Ovary (tissue), 9 donors: ENCODE results near the gene ERH. TPM values are rescaled to one million over a fixed set of nuclear protein-coding genes. Genes with fewer than 3 reads are reported as not detected.

Experiments used
- DNase-seq, 5 donors: peaks; one replicate each; pipeline ENCODE4 v3.0.0-alpha.2; 2019 to 2020
- H3K27ac ChIP-seq, 2 donors: fragments of 200-600 bp; one replicate each; pipeline versions ENCODE4 v1.5.1 to v1.8.0; 2019 to 2022
- H3K27me3 ChIP-seq: fragments of 200-600 bp; one replicate; pipeline ENCODE4 v1.8.0; 2022
- H3K36me3 ChIP-seq: fragments of 200-600 bp; sonication (generic); one replicate; pipeline ENCODE4 v1.5.1; 2019
- H3K4me1 ChIP-seq: one replicate; pipeline ENCODE4 v1.8.1; 2013; ENCODE audit warnings: mild to moderate bottlenecking, moderate library complexity; ENCODE audit not compliant: insufficient read depth
- H3K4me3 ChIP-seq: fragments of 200-600 bp; sonication (generic); one replicate; pipeline ENCODE4 v1.5.1; 2017
- H3K9me3 ChIP-seq, 2 donors: fragments of 200-600 bp in 1 of 2; sonication (generic) in 1 of 2; one replicate each; pipeline versions ENCODE4 v1.5.1 to v1.8.1; 2013 to 2019; ENCODE audit warnings: mild to moderate bottlenecking in 1 of 2, moderate library complexity in 1 of 2
- CTCF ChIP-seq, 3 donors: fragments of 450-650 bp in 2 of 3; fragments of 200-600 bp in 1 of 3; IDR thresholded peaks; one replicate each; pipeline versions ENCODE4 v1.5.1 to v1.8.0; 2016 to 2022; ENCODE audit warnings: antibody characterized with exemption in 3 of 3, mild to moderate bottlenecking in 1 of 3
- EP300 ChIP-seq: sonication (generic); formaldehyde crosslinking; IDR thresholded peaks from one replicate; pipeline ENCODE4 v1.6.1; 2017; ENCODE audit warnings: antibody characterized with exemption
- POLR2A ChIP-seq: fragments of 450-650 bp; IDR thresholded peaks from one replicate; pipeline ENCODE4 v1.6.1; 2017; ENCODE audit warnings: antibody characterized with exemption, mild to moderate bottlenecking, moderate library complexity
- WGBS, 3 donors: extraction: QIAGEN DNeasy Blood & Tissue Kit in 1 of 3; methylation state at CpG; one replicate each; pipeline versions ENCODE4 v1.1.5 to v1.1.7; 2013 to 2017; 5-methylcytosine and 5-hydroxymethylcytosine counted together
- intact Hi-C, 4 donors: fragments of 100-400 bp; cut with DNase I; formaldehyde crosslinking; loops; one replicate each; pipeline versions ENCODE4 v1.11.0 to v1.15.1; 2022 to 2023
- polyA plus RNA-seq, 2 donors: library from polyadenylated mRNA; stranded (reverse); fragments of 200-250 nt in 1 of 2; fragments of 350-450 nt in 1 of 2; fragmentation: Illumina TruSeq in 1 of 2; extraction: RNeasy Lipid Tissue Mini Kit (QIAGEN cat#74804) in 1 of 2; gene quantifications; one replicate each; pipeline ENCODE4 v1.2.3, GENCODE V29; 2013 to 2014
- total RNA-seq, 7 donors: library from RNA; depleted of rRNA in 2 of 7; stranded (reverse); fragments of >200 nt in 2 of 7; fragmentation: NEBNext Ultra II Directional in 3 of 7; extraction: Animal tissue kit (Norgen Biotek cat#: 25700) in 3 of 7; gene quantifications; one replicate each; pipeline versions ENCODE4 v1.1.0 to v1.2.4, GENCODE V29; 2016 to 2023
- donor health status: DM: no; HTN: no; CAD: no; lungs with moderate emphysema.
- donor health status: DM: no; HTN: no; CAD: no.
- donor health status: Bipolar disorder and iron deficiency.
- donor health status: DM: yes; HTN: yes; CAD: no.
- donor health status: DM: no; HTN: no; CAD: no.
- donor health status: DM: yes; HTN: yes; CAD: no.

The ERH gene
- total and polyA plus RNA-seq, 9 donors = 64.3 to 206 (median 158) TPM

GRCh38 chr14:69408331-69408960 is 10.3 kb upstream of the ERH start:
- Histone ChIP-seq H3K4me1 (peaks cover 1% of the 10 kb centered on the region), H3K27ac (no peak overlapping the region), H3K4me3 (no peak overlapping the region), H3K9me3 (no peaks in the 10 kb centered on the region), H3K27me3 (no peaks in the 10 kb centered on the region), H3K36me3 (no peaks in the 10 kb centered on the region)
- WGBS, 3 donors = 66 to 75% (median 68%) methylated on average over 2 of the region's 2 CpGs
- intact Hi-C loops = no loop called here
- TF ChIP-seq POLR2A (no peak), CTCF (IDR thresholded peaks at IDR 0.05) (no peak), EP300 (no peak)
- DNase-seq = no peak

GRCh38 chr14:69405762-69406161 is 7.7 kb upstream of the ERH start:
- no peaks in the 10 kb centered on the region for H3K36me3 ChIP-seq
- peaks cover 4% of the 10 kb centered on the region for H3K4me1 ChIP-seq
- H3K27ac ChIP-seq = no peak overlapping the region
- TF ChIP-seq EP300 = no peak
- TF ChIP-seq CTCF (IDR thresholded peaks at IDR 0.05) = no peak
- no peak for TF ChIP-seq POLR2A
- no peak overlapping the region for H3K4me3 ChIP-seq
- DNase-seq = no peak
- no peaks in the 10 kb centered on the region for H3K9me3 ChIP-seq
- intact Hi-C loops = no loop called here
- H3K27me3 ChIP-seq = no peaks in the 10 kb centered on the region

- Histone ChIP-seq H3K4me3 (no peak overlapping the region), H3K4me1 (peaks cover 8% of the 10 kb centered on the region), H3K36me3 (no peaks in the 10 kb centered on the region), H3K9me3 (no peaks in the 10 kb centered on the region), H3K27me3 (no peaks in the 10 kb centered on the region), H3K27ac (no peak overlapping the region)
- intact Hi-C loops = no loop called here
- TF ChIP-seq CTCF (IDR thresholded peaks at IDR 0.05) (no peak), EP300 (no peak), POLR2A (no peak)
- no peak for DNase-seq
- 93 to 97% (median 94%) methylated on average over 5 of the region's 5 CpGs for WGBS, 3 donors
Observed at GRCh38 chr14:69404883-69405282, 6.8 kb upstream of the ERH start.

- DNase-seq = no peak
- H3K4me1 ChIP-seq = peaks cover 12% of the 10 kb centered on the region
- H3K27ac ChIP-seq = no peak overlapping the region
- TF ChIP-seq CTCF (IDR thresholded peaks at IDR 0.05) = no peak
- TF ChIP-seq POLR2A = no peak
- no peak for TF ChIP-seq EP300
- H3K4me3 ChIP-seq = no peak overlapping the region
- 92 to 94% (median 92%) methylated on average over 3 of the region's 3 CpGs for whole genome bisulfite sequencing, 3 donors
- H3K9me3 ChIP-seq = no peaks in the 10 kb centered on the region
- intact Hi-C loops = no loop called here
- H3K36me3 ChIP-seq = no peaks in the 10 kb centered on the region
- H3K27me3 ChIP-seq = no peaks in the 10 kb centered on the region
Observed at GRCh38 chr14:69404478-69404877, 6.4 kb upstream of the ERH start.
